Measurements from ENCODE around the gene AKAP11.

Gene AKAP11

GRCh38 chr13:42271337-42272114 lies 426 bp upstream of the AKAP11 start:
- in situ Hi-C loops (cut with HindIII; ENCODE audit: low sequenced_read_pairs): no loop called here

GRCh38 chr13:42272804-42273175 lies 838 bp downstream of the AKAP11 start:
- in situ Hi-C loops (cut with HindIII; ENCODE audit: low sequenced_read_pairs): no loop called here

DNA sequence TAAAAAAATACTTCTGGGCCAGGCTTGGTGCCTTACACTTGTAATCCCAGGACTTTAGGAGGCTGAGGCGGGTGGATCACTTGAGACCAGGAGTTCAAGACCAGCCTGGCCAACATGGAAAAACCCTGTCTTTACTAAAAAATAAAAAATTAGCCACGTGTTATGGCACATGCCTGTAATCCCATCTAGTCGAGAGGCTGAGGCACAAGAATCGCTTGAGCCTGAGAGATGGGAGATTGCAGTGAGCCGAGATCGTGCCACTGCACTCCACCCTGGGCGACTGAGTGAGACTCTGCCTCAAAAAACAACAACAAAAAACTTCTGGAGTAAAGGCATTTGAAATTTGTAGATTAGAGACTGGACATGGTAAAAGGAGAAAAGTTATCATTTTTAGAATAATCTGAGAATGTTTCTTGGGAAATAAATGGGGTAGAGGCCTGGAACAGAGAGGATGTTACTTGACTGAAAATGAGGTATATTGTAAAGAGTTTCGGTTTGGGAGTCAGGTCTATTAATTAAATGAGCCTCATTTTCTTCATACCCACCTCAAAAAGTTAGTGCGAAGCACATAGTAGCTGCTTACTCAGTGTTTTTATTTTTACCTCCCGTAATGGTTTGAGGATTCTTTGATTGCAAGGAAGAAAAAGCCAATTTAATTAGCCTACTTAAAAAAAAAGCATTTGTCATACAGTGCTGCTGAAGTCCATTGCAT lies 2.6 kb downstream of the AKAP11 start:
- in situ Hi-C loops (cut with HindIII; ENCODE audit: low sequenced_read_pairs): no loop called here

DNA sequence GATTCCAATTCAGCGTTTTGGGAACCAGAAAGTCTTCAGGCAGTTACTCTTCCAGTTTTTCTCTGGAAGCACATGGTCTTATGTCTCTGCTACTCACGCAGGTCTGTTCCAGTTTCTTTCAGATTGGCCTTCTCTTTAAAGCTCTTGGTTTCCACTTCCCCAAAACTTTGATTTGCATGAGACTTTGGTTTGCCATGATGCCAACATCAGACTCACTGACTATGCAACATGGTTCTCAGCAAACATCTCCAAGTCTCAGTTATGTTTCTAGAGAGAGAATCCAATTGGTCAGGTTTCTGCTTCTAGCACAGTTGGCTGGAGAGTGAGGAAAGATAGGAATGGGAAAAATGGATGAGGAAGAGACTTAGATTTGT lies 3.1 kb downstream of the AKAP11 start:
- in situ Hi-C loops (cut with HindIII; ENCODE audit: low sequenced_read_pairs): no loop called here

DNA sequence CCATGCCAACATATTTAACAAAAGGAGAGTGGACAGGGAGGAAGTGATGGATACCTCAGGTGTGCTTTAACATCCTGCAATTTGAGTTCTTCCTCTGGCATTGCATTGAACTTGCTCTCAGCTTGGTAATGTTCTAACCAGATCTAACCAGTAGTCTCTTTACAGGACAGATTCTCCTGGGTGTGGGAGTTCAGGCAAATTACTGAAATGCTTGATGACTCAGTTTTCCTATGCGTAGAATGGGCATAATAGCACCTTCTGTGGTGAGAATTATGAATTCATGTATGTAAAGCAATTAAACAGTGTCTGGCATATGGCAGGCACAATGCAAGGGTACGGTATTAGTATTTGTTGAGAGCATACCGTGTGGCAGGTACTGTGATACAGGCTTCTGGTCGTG lies 3.6 kb downstream of the AKAP11 start:
- in situ Hi-C loops (cut with HindIII; ENCODE audit: low sequenced_read_pairs): no loop called here

GRCh38 chr13:42276683-42277082 lies 4.7 kb downstream of the AKAP11 start:
- in situ Hi-C loops (cut with HindIII; ENCODE audit: low sequenced_read_pairs): no loop called here

DNA sequence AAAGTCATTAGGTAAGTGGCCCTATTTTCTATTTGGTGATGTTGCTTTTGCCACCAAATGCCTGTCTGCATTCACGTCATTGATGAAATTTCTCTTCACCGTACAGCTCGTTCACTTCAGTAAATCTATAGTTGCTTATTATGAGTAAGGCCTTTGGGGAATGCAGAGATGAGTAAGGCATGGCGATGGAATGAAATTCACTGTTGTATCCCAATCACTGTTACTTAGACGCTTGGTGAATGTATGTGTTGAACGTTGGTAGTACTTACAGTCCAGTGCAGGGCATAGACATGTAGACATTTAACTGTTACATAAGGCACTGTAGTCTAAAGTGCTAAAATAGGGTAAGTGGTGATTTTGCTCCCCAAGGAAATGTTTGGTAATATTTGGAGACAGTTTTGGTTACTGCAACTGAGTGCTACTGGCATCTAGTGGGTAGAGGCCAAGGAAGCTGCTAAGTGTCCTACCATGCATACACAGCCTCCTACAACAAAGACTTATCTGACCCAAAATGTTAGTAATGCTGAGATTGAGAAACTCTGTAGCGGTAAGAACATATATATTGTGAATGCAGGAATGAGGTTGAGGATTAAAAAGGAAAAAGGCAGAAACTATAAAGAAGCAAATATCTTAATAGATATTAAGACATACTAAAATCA lies 5.8 kb downstream of the AKAP11 start:
- in situ Hi-C loops (cut with HindIII; ENCODE audit: low sequenced_read_pairs): no loop called here

GRCh38 chr13:42279080-42279479 lies 7.1 kb downstream of the AKAP11 start:
- in situ Hi-C loops (cut with HindIII; ENCODE audit: low sequenced_read_pairs): no loop called here

GRCh38 chr13:42279986-42280385 lies 8.0 kb downstream of the AKAP11 start:
- in situ Hi-C loops (cut with HindIII; ENCODE audit: low sequenced_read_pairs): no loop called here

DNA sequence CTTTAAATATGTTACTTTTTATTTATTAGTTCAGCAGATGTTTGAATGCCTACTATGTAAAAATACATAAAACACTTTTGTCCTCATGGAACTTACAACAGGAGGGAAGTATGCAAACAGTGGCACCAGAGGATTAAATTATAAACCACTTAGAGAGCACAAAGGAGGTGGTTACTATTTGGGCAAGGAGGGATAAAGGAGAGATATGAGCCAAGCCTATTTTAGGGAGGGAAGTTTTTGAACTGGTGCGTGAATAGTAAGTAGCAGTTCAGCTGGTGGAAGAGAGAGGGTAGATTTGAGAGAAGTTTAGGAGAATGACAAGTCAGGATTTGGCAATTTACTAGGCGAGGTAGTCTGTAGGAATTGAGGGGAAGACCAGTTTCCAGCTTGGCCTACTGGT lies 8.6 kb downstream of the AKAP11 start:
- in situ Hi-C loops (cut with HindIII; ENCODE audit: low sequenced_read_pairs): no loop called here

DNA sequence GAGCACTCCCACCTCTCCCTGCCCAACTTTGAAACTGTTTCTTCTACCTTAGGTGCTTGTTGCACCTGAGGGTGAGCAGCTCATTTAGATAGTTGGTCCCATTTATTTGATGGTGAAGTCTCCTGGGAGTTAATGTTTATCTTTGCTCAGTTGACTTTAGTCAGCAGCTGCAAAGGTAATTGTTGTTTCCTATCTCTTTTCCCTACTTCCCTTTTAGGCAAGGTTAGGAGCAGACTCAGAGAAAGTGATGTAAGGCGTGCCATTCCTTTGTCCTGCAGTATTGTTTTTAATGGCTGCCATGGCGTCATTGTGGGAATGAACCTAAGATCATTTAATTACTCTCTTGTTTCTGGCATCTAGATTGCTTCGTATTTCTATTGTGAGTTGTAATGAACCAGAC lies 11.6 kb downstream of the AKAP11 start:
- in situ Hi-C loops (cut with HindIII; ENCODE audit: low sequenced_read_pairs): no loop called here

- in situ Hi-C loops (cut with HindIII; ENCODE audit: low sequenced_read_pairs): no loop called here
Observed at GRCh38 chr13:42284068-42284467, 12.1 kb downstream of the AKAP11 start.

DNA sequence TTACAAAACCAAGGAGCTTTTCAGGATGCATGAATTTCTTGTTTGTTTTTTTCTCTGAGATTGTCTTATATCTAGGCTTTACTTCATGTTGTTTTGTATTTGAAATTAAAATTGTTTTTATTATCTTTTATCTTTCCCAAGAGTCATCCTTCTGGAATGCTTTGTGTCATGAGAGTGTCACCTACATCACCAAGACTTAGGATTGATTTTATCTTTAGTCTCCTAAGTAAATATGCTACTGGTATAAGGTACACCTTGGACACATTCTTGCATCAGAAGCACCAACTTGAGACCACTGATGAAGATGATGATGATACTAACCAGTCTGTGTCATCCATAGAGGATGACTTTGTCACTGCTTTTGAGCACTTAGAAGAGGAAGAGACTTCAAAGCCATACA lies 26.4 kb downstream of the AKAP11 start:
- in situ Hi-C loops (cut with HindIII; ENCODE audit: low sequenced_read_pairs): no loop called here

GRCh38 chr13:42305503-42305902 lies 33.6 kb downstream of the AKAP11 start:
- in situ Hi-C loops (cut with HindIII; ENCODE audit: low sequenced_read_pairs): no loop called here

GRCh38 chr13:42307461-42307860 lies 35.5 kb downstream of the AKAP11 start:
- in situ Hi-C loops (cut with HindIII; ENCODE audit: low sequenced_read_pairs): no loop called here

GRCh38 chr13:42312817-42313431 lies 41.0 kb downstream of the AKAP11 start:
- in situ Hi-C loops (cut with HindIII; ENCODE audit: low sequenced_read_pairs): no loop called here

DNA sequence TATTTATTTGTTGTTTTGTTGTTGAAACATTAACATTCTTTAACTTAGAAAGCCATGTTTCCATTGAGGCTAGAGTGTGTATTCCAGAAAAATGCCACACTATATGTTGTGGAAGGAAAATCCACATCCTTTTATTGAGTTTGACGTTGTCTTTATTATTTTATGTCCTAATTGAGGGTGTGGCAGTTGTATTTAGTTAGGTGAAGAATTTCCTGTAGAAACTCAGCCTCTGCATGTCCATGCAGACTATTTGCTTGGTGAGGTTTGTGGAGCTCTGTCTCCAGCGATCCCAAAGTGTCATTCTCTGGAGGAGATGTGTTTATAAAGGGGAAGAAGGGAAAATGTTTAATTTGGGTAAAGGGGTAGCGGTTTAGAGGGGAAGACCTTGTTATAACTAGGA lies 46.6 kb downstream of the AKAP11 start:
- in situ Hi-C loops (cut with HindIII; ENCODE audit: low sequenced_read_pairs): no loop called here

GRCh38 chr13:42320375-42320787 lies 48.4 kb downstream of the AKAP11 start:
- in situ Hi-C loops (cut with HindIII; ENCODE audit: low sequenced_read_pairs): no loop called here

GRCh38 chr13:42322806-42323205 lies 50.9 kb downstream of the AKAP11 start:
- in situ Hi-C loops (cut with HindIII; ENCODE audit: low sequenced_read_pairs): no loop called here

- in situ Hi-C loops (cut with HindIII; ENCODE audit: low sequenced_read_pairs): no loop called here
Observed at GRCh38 chr13:42324704-42325103, 52.8 kb downstream of the AKAP11 start.

DNA sequence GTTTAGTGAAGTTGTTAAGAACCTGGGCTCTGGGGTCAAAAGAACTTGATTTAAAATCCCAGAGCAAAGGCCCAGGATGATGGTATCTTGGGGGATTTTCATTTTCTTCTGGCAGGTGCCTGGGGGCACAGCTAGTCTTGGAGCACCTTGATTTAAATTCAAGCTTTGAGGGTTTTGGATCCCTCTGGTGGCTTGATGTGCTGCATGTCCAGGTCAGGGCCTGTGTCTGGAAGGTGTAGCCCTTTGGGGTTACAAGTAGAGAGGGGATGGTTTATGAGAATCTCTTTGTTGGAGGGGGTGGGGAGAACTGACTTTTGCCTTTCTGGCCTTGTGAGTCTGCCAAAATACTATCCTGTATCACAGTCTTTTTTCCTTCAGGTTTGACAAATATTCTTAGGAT lies 55.8 kb downstream of the AKAP11 start:
- in situ Hi-C loops (cut with HindIII; ENCODE audit: low sequenced_read_pairs): no loop called here

GRCh38 chr13:42328672-42329071 lies 56.7 kb downstream of the AKAP11 start:
- in situ Hi-C loops (cut with HindIII; ENCODE audit: low sequenced_read_pairs): no loop called here
